Stimulated activated CD8-positive, alpha-beta memory T cell treated with anti-CD3 and anti-CD28 coated beads, Interleukin-12 subunit alpha, Interleukin-12 subunit beta, amount 100 ng/mL, for 1 hour (primary cell): ENCODE data around the gene NLGN2.

Source experiments
- DNase-seq: peaks from one replicate; pipeline ENCODE4 v3.0.0-alpha.2; 2020; ENCODE audit warnings: low read depth

The NLGN2 gene

GRCh38 chr17:7466318-7466638 is 58.6 kb downstream of the NLGN2 start:
- DNase-seq = no peak

GRCh38 chr17:7466639-7467341 is 59.1 kb downstream of the NLGN2 start:
- no peak for DNase-seq

- no peak for DNase-seq
Measured at GRCh38 chr17:7467498-7467897, 59.9 kb downstream of the NLGN2 start.

GRCh38 chr17:7468290-7468689 is 60.6 kb downstream of the NLGN2 start:
- no peak for DNase-seq

GRCh38 chr17:7468804-7469389 is 61.3 kb downstream of the NLGN2 start:
- no peak for DNase-seq
